Effector memory CD4-positive, alpha-beta T cell (primary cell): Measurements from ENCODE around the gene KCNQ1OT1.

Experiments
- DNase-seq, 3 donors: peaks; one replicate each; pipeline ENCODE4 v3.0.0-alpha.2; 2020
- H3K27ac ChIP-seq: 2 replicates; pipeline ENCODE4 v1.7.0; 2013; ENCODE audit warnings: mild to moderate bottlenecking, low read length, moderate library complexity; ENCODE audit not compliant: insufficient read depth, poor library complexity, severe bottlenecking
- H3K27me3 ChIP-seq: replicated peaks from 2 replicates; pipeline ENCODE4 v1.7.0; 2013; ENCODE audit warnings: mild to moderate bottlenecking, low read length; ENCODE audit not compliant: insufficient read depth, control insufficient read depth, poor library complexity, severe bottlenecking
- H3K36me3 ChIP-seq: 2 replicates; pipeline ENCODE4 v1.7.0; 2013; ENCODE audit warnings: mild to moderate bottlenecking, low read length, moderate library complexity; ENCODE audit not compliant: control insufficient read depth, insufficient read depth
- H3K4me1 ChIP-seq: 2 replicates; pipeline ENCODE4 v1.7.0; 2013; ENCODE audit warnings: low read length, mild to moderate bottlenecking; ENCODE audit not compliant: control insufficient read depth, insufficient read depth, poor library complexity, severe bottlenecking
- H3K4me3 ChIP-seq: 2 replicates; pipeline ENCODE4 v1.7.0; 2013; ENCODE audit warnings: low read length, low read depth, mild to moderate bottlenecking; ENCODE audit not compliant: insufficient read depth, poor library complexity, severe bottlenecking
- H3K9me3 ChIP-seq: 2 replicates; pipeline ENCODE4 v1.7.0; 2013; ENCODE audit warnings: mild to moderate bottlenecking, low read length, moderate library complexity; ENCODE audit not compliant: control insufficient read depth

Gene KCNQ1OT1

DNA sequence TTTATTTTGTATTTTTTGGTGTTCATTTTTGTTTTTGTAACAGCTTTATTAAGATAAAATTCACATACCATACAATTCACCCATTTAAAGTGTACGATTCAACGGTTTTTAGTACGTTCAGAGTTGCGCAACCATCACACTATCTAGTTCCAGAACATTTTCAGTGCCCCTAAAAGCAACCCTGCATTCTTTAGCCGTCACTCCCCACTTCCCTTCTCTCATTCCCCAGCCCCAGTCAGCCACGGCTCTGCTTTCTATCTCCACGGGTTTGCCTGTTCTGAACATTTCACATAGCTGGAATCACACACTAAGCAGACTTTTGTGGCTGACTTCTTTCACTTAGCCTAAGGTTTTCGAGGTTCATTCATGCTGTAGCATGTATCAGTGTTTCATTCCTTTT lies 9.6 kb upstream of the KCNQ1OT1 start:
- Histone ChIP-seq H3K27ac (no peak overlapping the region), H3K9me3 (no peaks in the 10 kb centered on the region), H3K4me1 (no peaks in the 10 kb centered on the region), H3K27me3 (no peaks in the 10 kb centered on the region), H3K36me3 (no peaks in the 10 kb centered on the region), H3K4me3 (no peak overlapping the region)
- no peak for DNase-seq

GRCh38 chr11:2708757-2709281 lies 9.0 kb upstream of the KCNQ1OT1 start:
- Histone ChIP-seq H3K36me3 (no peaks in the 10 kb centered on the region), H3K27me3 (no peaks in the 10 kb centered on the region), H3K27ac (no peak overlapping the region), H3K9me3 (no peaks in the 10 kb centered on the region), H3K4me3 (no peak overlapping the region), H3K4me1 (no peaks in the 10 kb centered on the region)
- no peak for DNase-seq

GRCh38 chr11:2708151-2708581 lies 8.4 kb upstream of the KCNQ1OT1 start:
- DNase-seq, result no peak
- Histone ChIP-seq H3K36me3 (no peaks in the 10 kb centered on the region), H3K4me3 (no peak overlapping the region), H3K9me3 (no peaks in the 10 kb centered on the region), H3K4me1 (no peaks in the 10 kb centered on the region), H3K27me3 (no peaks in the 10 kb centered on the region), H3K27ac (no peak overlapping the region)

DNA sequence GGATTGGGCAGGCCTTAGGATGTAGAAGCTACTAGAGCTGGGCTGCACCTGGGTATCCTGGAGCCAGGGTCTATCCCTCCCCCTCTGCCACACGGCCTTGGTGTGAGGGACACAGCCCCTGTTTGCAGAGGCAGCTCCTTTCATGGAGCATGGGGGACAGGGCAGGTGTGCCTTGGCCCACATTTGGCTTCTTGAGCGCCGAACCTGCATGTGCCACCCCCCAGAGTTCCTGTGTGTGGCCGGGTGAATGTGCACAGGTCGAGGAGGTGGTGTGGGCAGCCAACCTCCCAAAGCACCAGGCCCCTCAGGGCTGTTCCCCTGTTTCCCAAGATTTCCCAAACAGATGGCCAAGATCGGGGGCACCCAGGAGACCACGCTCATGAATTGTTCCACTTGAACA lies 7.9 kb upstream of the KCNQ1OT1 start:
- H3K36me3 ChIP-seq, result no peaks in the 10 kb centered on the region
- no peaks in the 10 kb centered on the region for H3K27me3 ChIP-seq
- no peak overlapping the region for H3K27ac ChIP-seq
- H3K4me3 ChIP-seq, result no peak overlapping the region
- H3K4me1 ChIP-seq, result no peaks in the 10 kb centered on the region
- H3K9me3 ChIP-seq, result no peaks in the 10 kb centered on the region
- no peak for DNase-seq

DNA sequence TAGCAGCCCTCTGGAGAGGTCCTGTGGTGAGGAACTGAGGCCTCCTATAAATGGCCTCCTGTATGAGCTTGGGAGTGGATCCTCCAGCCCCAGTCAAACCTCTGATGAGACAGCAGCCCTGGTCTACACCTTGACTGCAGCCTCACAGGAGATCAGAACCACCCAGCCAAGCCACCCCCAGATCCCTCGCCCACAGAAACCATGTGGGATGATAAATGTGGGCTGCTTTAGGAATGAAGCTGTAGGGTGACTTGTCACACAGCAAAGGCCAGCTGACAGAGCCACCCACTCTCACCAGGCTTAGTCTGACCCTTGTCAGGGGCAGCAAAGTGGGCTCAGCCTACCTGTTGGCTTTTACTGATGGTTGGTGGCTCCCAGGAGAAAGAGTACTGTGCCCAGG lies 6.5 kb upstream of the KCNQ1OT1 start:
- Histone ChIP-seq H3K27ac (no peak overlapping the region), H3K36me3 (no peaks in the 10 kb centered on the region), H3K27me3 (no peaks in the 10 kb centered on the region), H3K4me3 (no peak overlapping the region), H3K4me1 (peaks cover under 1% of the 10 kb centered on the region), H3K9me3 (no peaks in the 10 kb centered on the region)
- no peak for DNase-seq

- no peaks in the 10 kb centered on the region for H3K36me3 ChIP-seq
- H3K27me3 ChIP-seq, result no peaks in the 10 kb centered on the region
- H3K4me1 ChIP-seq, result peaks cover 4% of the 10 kb centered on the region
- DNase-seq, result no peak
- H3K9me3 ChIP-seq, result no peaks in the 10 kb centered on the region
- no peak overlapping the region for H3K4me3 ChIP-seq
- no peak overlapping the region for H3K27ac ChIP-seq
Observed at GRCh38 chr11:2704896-2705606, 5.3 kb upstream of the KCNQ1OT1 start.

DNA sequence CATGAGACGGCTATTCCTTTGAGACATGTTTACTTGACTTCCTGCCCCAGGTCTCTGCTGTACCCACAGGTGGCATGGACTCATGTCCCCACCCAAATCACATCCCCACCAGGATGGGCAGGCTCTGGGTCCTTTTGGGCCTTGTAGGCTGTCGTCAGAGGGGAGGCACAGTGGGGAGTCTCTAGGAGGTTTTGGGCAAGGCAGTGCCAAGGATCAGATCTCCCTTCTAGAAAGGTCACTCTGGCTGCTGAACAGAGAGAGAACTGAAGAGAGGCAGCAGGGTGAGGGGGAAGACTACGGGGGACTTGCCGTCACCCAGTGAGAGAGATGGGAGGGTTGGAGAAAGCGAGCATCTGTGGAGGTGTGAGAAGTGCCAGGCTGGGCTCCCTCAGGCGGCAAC lies 4.6 kb upstream of the KCNQ1OT1 start:
- Histone ChIP-seq H3K36me3 (no peaks in the 10 kb centered on the region), H3K9me3 (no peaks in the 10 kb centered on the region), H3K27me3 (no peaks in the 10 kb centered on the region), H3K27ac (no peak overlapping the region), H3K4me3 (no peak overlapping the region), H3K4me1 (peaks cover 4% of the 10 kb centered on the region)
- DNase-seq, result no peak

GRCh38 chr11:2703363-2704141 lies 3.8 kb upstream of the KCNQ1OT1 start:
- no peaks in the 10 kb centered on the region for H3K9me3 ChIP-seq
- no peak overlapping the region for H3K4me3 ChIP-seq
- no peaks in the 10 kb centered on the region for H3K27me3 ChIP-seq
- no peaks in the 10 kb centered on the region for H3K36me3 ChIP-seq
- DNase-seq, result no peak
- H3K4me1 ChIP-seq, result peaks cover 4% of the 10 kb centered on the region
- H3K27ac ChIP-seq, result no peak overlapping the region

DNA sequence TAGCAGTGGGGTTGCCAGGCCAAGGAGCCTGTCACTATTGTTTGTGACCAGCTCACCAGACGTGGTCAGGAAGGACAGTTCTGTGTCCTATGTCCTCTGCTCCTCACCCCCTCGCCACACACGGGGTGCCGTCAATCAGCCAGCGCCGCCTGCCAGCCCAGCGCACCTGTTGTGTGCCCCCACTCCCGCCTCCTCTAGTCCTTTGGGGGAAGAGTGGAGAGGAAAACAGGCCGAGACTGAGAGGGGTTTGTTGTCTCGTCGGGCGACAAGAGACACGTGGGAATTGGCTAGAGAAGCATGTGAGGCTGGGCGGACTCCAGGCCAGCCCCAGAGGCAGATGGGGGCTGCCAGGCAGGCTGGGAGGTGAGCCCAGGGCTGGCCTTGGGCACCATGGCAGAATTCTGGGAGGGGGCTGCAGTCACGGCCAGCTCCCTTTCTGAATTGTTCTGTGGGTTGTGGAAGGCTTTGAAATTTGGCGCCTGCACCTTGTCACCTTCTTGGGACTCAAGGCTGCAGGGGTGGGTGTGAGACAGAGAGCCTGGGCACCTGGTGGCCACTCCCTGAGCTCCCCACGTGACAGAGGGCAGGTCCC lies 3.1 kb upstream of the KCNQ1OT1 start:
- DNase-seq, result no peak
- Histone ChIP-seq H3K27me3 (no peaks in the 10 kb centered on the region), H3K9me3 (no peaks in the 10 kb centered on the region), H3K27ac (no peak overlapping the region), H3K4me1 (peaks cover 4% of the 10 kb centered on the region), H3K36me3 (no peaks in the 10 kb centered on the region), H3K4me3 (no peak overlapping the region)

DNA sequence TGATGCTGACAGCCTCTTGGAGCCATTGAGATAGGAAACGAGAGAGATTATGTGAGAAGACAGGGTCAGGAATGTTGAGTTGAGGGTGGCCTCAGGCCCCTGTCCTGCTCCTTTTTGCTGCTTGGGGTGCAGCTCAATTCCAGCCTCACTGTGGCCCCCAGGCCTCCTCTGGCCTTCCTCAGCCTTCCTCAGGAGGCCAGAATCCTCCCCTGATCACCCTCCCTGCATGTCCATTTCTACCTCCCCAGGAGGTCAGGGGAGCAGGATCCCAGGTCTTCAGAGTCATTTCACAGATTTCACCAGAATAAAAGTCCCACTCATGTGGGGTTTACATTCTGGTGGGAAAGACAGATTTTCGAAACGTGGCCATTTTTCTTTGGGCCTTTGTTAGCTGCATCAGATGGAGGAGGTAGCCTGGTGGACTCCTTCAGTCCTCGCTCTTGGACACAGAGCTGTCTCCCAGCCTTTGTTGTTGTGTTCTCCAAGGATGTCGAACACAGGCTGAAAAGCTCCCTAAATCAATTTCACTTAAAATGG lies 2.2 kb upstream of the KCNQ1OT1 start:
- H3K4me3 ChIP-seq, result no peak overlapping the region
- H3K9me3 ChIP-seq, result no peaks in the 10 kb centered on the region
- no peak overlapping the region for H3K27ac ChIP-seq
- H3K4me1 ChIP-seq, result peaks cover 4% of the 10 kb centered on the region
- no peaks in the 10 kb centered on the region for H3K27me3 ChIP-seq
- no peak for DNase-seq
- H3K36me3 ChIP-seq, result no peaks in the 10 kb centered on the region
